AG04449 (cell line): Measurements from ENCODE around the gene KAT8.

ENCODE experiments used
- CTCF ChIA-PET: fragments of 350-600 bp; formaldehyde crosslinking; extraction: SDS; loops from one replicate; lab custom pipeline; 2021; ENCODE audit warnings: antibody characterized with exemption; lab: Yijun Ruan, JAX
- POLR2A ChIA-PET: fragments of 400-600, 350-600 bp; formaldehyde crosslinking; extraction: SDS; loops from one replicate; lab custom pipeline; 2020; ENCODE audit warnings: antibody characterized with exemption, inconsistent platforms; lab: Yijun Ruan, JAX
- DNase-seq: peaks from one replicate; pipeline ENCODE4 v3.0.0-alpha.2; 2010; ENCODE audit warnings: low read depth, low spot score
- H3K4me3 ChIP-seq: 2 replicates; pipeline ENCODE4 v1.5.1; 2011; ENCODE audit warnings: low read depth, mild to moderate bottlenecking, control low read depth, low read length
- TF ChIP-seq, protein P1 (sequence below): IDR thresholded peaks from one replicate; pipeline ENCODE4 v1.5.1; 2011; ENCODE audit warnings: mild to moderate bottlenecking, moderate library complexity, low read length, control low read depth, inconsistent platforms; ENCODE audit not compliant: insufficient read depth; ENCODE audit errors: missing control alignments

KAT8 gene

DNA sequence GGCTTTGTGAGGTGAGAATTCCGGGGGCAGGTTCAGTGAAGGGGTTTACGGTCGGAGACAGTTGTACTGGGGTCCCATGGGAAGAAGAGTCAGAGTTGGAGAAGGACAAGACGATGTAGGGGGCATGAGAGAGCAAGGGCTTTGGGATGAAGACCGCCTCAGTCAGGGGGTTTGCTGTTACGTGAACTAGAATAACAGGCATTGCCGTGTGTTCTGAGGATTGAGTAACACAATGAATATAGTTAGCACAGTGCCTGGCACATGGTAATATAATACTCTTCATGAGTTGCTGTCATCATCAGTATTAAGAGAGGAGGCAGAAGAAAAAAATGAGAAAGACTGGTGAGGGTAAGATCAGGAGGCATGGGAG is 42.7 kb upstream of the KAT8 start:
- DNase-seq: no peak
- ChIA-PET POLR2A (interaction anchor here (0.6 to 2.4 kb wide), 11 partner anchors 10 to 105 kb away, joined by 3 to 28 read pairs (median 8); partner anchors contain the start of genes FUS, HSD3B7, KAT8 and PRSS8), CTCF (interaction anchor here (1.4 to 4.2 kb wide), 3 partner anchors 19 to 794 kb away, joined by 3 to 40 read pairs (median 4); partner anchors contain the start of gene HSD3B7)
- TF ChIP-seq, protein P1, sequence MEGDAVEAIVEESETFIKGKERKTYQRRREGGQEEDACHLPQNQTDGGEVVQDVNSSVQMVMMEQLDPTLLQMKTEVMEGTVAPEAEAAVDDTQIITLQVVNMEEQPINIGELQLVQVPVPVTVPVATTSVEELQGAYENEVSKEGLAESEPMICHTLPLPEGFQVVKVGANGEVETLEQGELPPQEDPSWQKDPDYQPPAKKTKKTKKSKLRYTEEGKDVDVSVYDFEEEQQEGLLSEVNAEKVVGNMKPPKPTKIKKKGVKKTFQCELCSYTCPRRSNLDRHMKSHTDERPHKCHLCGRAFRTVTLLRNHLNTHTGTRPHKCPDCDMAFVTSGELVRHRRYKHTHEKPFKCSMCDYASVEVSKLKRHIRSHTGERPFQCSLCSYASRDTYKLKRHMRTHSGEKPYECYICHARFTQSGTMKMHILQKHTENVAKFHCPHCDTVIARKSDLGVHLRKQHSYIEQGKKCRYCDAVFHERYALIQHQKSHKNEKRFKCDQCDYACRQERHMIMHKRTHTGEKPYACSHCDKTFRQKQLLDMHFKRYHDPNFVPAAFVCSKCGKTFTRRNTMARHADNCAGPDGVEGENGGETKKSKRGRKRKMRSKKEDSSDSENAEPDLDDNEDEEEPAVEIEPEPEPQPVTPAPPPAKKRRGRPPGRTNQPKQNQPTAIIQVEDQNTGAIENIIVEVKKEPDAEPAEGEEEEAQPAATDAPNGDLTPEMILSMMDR: no peak
- H3K4me3 ChIP-seq: peak overlapping the region; percentile 98

DNA sequence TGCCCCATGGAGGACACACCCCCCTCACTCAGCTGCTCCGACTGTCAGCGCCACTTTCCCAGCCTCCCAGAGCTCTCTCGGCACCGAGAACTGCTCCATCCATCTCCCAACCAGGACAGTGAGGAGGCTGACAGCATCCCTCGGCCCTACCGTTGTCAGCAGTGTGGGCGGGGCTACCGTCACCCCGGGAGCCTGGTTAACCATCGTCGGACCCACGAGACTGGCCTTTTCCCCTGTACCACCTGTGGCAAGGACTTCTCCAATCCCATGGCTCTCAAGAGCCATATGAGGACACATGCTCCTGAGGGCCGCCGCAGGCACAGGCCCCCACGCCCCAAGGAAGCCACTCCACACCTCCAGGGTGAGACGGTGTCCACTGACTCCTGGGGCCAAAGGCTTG is 41.1 kb upstream of the KAT8 start:
- POLR2A ChIA-PET: interaction anchor here (0.7 to 0.9 kb wide), 3 partner anchors 10 to 66 kb away, joined by 3 to 4 read pairs (median 3); no protein-coding TSS in a partner anchor

DNA sequence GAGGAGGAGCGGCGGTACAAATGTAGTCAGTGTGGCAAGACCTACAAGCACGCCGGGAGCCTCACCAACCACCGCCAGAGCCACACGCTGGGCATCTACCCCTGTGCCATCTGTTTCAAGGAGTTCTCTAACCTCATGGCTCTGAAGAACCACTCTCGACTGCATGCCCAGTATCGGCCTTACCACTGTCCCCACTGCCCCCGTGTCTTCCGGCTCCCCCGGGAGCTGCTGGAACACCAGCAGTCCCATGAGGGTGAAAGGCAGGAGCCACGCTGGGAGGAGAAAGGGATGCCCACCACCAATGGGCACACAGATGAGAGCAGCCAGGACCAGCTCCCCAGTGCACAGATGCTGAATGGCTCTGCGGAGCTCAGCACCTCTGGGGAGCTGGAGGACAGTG is 40.4 kb upstream of the KAT8 start:
- TF ChIP-seq, protein P1: no peak
- ChIA-PET CTCF (interaction anchor here (0.6 kb wide), 1 partner anchor 92 kb away, joined by 3 read pairs; no protein-coding TSS in a partner anchor), POLR2A (interaction anchor here (0.6 kb wide), 1 partner anchor 103 kb away, joined by 4 read pairs; no protein-coding TSS in a partner anchor)
- no peak overlapping the region for H3K4me3 ChIP-seq
- DNase-seq: no peak

More for the DNA sequence above, 41.1 kb upstream of the KAT8 start:
- no peak for DNase-seq
- TF ChIP-seq, protein P1: no peak
- CTCF ChIA-PET: interaction anchor here (0.6 kb wide), 1 partner anchor 14 kb away, joined by 3 read pairs; no protein-coding TSS in a partner anchor
- H3K4me3 ChIP-seq: no peak overlapping the region

DNA sequence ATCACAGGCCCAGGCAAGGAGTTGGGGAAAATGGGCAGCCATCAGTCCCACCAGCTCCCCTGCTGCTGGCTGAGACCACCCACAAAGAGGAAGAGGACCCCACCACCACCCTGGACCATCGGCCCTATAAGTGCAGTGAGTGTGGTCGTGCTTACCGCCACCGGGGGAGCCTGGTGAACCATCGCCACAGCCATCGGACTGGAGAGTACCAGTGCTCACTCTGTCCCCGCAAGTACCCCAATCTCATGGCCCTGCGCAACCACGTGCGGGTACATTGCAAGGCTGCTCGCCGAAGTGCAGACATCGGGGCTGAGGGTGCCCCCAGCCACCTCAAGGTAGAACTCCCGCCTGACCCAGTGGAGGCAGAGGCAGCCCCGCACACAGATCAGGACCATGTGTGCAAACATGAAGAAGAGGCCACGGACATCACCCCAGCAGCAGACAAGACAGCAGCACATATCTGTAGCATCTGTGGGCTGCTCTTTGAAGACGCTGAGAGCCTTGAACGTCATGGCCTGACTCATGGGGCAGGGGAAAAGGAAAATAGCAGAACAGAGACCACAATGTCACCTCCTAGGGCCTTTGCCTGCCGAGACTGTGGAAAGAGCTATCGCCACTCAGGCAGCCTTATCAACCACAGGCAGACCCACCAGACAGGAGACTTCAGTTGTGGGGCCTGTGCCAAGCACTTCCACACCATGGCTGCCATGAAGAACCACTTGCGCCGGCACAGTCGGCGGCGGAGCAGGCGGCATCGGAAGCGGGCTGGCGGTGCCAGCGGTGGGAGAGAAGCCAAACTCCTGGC is 39.7 kb upstream of the KAT8 start:
- POLR2A ChIA-PET: no interaction called here
- CTCF ChIA-PET: interaction anchor here (0.6 to 1.4 kb wide), 2 partner anchors 64 to 93 kb away, joined by 3 to 4 read pairs; no protein-coding TSS in a partner anchor

DNA sequence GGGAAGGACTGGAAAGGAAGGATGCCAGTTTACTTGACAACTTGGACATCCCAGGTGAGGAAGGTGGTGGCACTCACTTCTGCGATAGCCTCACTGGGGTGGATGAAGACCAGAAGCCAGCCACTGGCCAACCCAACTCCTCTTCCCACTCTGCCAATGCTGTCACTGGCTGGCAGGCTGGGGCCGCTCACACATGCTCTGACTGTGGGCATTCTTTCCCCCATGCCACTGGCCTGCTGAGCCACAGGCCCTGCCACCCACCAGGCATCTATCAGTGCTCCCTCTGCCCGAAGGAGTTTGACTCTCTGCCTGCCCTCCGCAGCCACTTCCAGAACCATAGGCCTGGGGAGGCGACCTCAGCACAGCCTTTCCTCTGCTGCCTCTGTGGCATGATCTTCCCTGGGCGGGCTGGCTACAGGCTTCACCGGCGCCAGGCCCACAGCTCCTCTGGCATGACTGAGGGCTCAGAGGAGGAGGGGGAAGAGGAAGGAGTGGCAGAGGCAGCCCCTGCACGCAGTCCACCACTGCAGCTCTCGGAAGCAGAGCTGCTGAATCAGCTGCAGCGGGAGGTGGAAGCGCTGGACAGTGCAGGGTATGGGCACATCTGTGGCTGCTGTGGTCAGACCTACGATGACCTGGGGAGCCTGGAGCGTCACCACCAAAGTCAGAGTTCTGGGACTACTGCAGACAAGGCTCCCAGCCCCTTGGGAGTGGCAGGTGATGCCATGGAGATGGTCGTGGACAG is 38.7 kb upstream of the KAT8 start:
- TF ChIP-seq, protein P1: no peak
- DNase-seq: no peak
- ChIA-PET POLR2A (no interaction called here), CTCF (interaction anchor here (1.4 kb wide), 2 partner anchors 63 to 125 kb away, joined by 4 read pairs; no protein-coding TSS in a partner anchor)
- no peak overlapping the region for H3K4me3 ChIP-seq

More for the DNA sequence above, 39.7 kb upstream of the KAT8 start:
- no peak overlapping the region for H3K4me3 ChIP-seq
- DNase-seq: no peak
- TF ChIP-seq, protein P1: no peak
